ENCODE measurements around the gene INPP5A.
"Not testable (repeated sequence)": the region's sequence is repeated elsewhere in the genome, so short reads cannot be mapped to it uniquely, and the experiment has no call there.

The INPP5A gene

GRCh38 chr10:132548869-132549268 is 11.3 kb downstream of the INPP5A start:
- in situ Hi-C loops (cut with HindIII; ENCODE audit: low pct_ligation_motif_present, low sequenced_read_pairs) = no loop called here
- Histone ChIP-seq H3K36me3 (replicated peaks) (no peaks in the 10 kb centered on the region), H3K4me3 (ENCODE audit: low read depth, low read length) (no peak overlapping the region), H3K27me3 (replicated peaks) (no peaks in the 10 kb centered on the region), H3K27ac (no peak overlapping the region)
- DNase-seq = no peak
- no peak for TF ChIP-seq CTCF (IDR thresholded peaks at IDR 0.05; ENCODE audit: low read depth, low read length, missing control alignments)

GRCh38 chr10:132549371-132549770 is 11.8 kb downstream of the INPP5A start:
- Histone ChIP-seq H3K27me3 (replicated peaks) (no peaks in the 10 kb centered on the region), H3K27ac (no peak overlapping the region), H3K36me3 (replicated peaks) (no peaks in the 10 kb centered on the region), H3K4me3 (ENCODE audit: low read depth, low read length) (no peak overlapping the region)
- no peak for TF ChIP-seq CTCF (IDR thresholded peaks at IDR 0.05; ENCODE audit: low read depth, low read length, missing control alignments)
- in situ Hi-C loops (cut with HindIII; ENCODE audit: low pct_ligation_motif_present, low sequenced_read_pairs) = no loop called here
- DNase-seq = no peak

- TF ChIP-seq CTCF (IDR thresholded peaks at IDR 0.05; ENCODE audit: low read depth, low read length, missing control alignments) = no peak
- Histone ChIP-seq H3K27ac (no peak overlapping the region), H3K4me3 (ENCODE audit: low read depth, low read length) (no peak overlapping the region), H3K27me3 (replicated peaks) (no peaks in the 10 kb centered on the region), H3K36me3 (replicated peaks) (no peaks in the 10 kb centered on the region)
- in situ Hi-C loops (cut with HindIII; ENCODE audit: low pct_ligation_motif_present, low sequenced_read_pairs) = no loop called here
- no peak for DNase-seq
Measured at GRCh38 chr10:132550366-132551092, 12.9 kb downstream of the INPP5A start.

- no peak overlapping the region for H3K27ac ChIP-seq
- no peak overlapping the region for H3K4me3 ChIP-seq (ENCODE audit: low read depth, low read length)
- in situ Hi-C loops (cut with HindIII; ENCODE audit: low pct_ligation_motif_present, low sequenced_read_pairs) = no loop called here
- no peaks in the 10 kb centered on the region for H3K36me3 ChIP-seq (replicated peaks)
- no peak for TF ChIP-seq CTCF (IDR thresholded peaks at IDR 0.05; ENCODE audit: low read depth, low read length, missing control alignments)
- DNase-seq = no peak
- H3K27me3 ChIP-seq (replicated peaks) = no peaks in the 10 kb centered on the region
Measured at GRCh38 chr10:132551093-132551807, 13.7 kb downstream of the INPP5A start.

- Histone ChIP-seq H3K27me3 (replicated peaks) (no peaks in the 10 kb centered on the region), H3K4me3 (ENCODE audit: low read depth, low read length) (no peak overlapping the region), H3K27ac (no peak overlapping the region), H3K36me3 (replicated peaks) (no peaks in the 10 kb centered on the region)
- in situ Hi-C loops (cut with HindIII; ENCODE audit: low pct_ligation_motif_present, low sequenced_read_pairs) = no loop called here
- no peak for DNase-seq
- no peak for TF ChIP-seq CTCF (IDR thresholded peaks at IDR 0.05; ENCODE audit: low read depth, low read length, missing control alignments)
Measured at GRCh38 chr10:132551808-132552130, 14.2 kb downstream of the INPP5A start.

- DNase-seq; H3K36me3 ChIP-seq (replicated peaks); in situ Hi-C loops (cut with HindIII; ENCODE audit: low pct_ligation_motif_present, low sequenced_read_pairs); H3K27ac ChIP-seq; H3K27me3 ChIP-seq (replicated peaks); H3K4me3 ChIP-seq (ENCODE audit: low read depth, low read length): not testable (repeated sequence)
Measured at GRCh38 chr10:132552635-132553034, 15.0 kb downstream of the INPP5A start.

- H3K4me3 ChIP-seq (ENCODE audit: low read depth, low read length); H3K27ac ChIP-seq; in situ Hi-C loops (cut with HindIII; ENCODE audit: low pct_ligation_motif_present, low sequenced_read_pairs): not testable (repeated sequence)
Measured at GRCh38 chr10:132553568-132553967, 16.0 kb downstream of the INPP5A start.

More at GRCh38 chr10:132553568-132553967, 16.0 kb downstream of the INPP5A start:
- DNase-seq; H3K27me3 ChIP-seq (replicated peaks); H3K36me3 ChIP-seq (replicated peaks): not testable (repeated sequence)
